Esophagus muscularis mucosa (tissue), 4 donors: ENCODE results near the gene GXYLT1. TPM values are rescaled to one million over a fixed set of nuclear protein-coding genes. Genes with fewer than 3 reads are reported as not detected.

Experiments used
- DNase-seq: peaks from one replicate; pipeline ENCODE4 v3.0.0-alpha.2; 2017; ENCODE audit errors: extremely low spot score
- H3K27ac ChIP-seq, 4 donors: fragments of 200-600 bp; sonication (generic); replicated peaks in 1 of 4; 1 replicate in 3 of 4; 2 replicates in 1 of 4; pipeline ENCODE4 v1.5.1; 2016 to 2019; ENCODE audit warnings: mild to moderate bottlenecking in 1 of 4
- H3K27me3 ChIP-seq, 4 donors: fragments of 200-600 bp; sonication (generic); one replicate each; pipeline versions ENCODE4 v1.5.1 to v1.6.0; 2016 to 2019
- H3K36me3 ChIP-seq, 4 donors: fragments of 200-600 bp; sonication (generic); one replicate each; pipeline ENCODE4 v1.5.1; 2016 to 2019
- H3K4me1 ChIP-seq, 4 donors: fragments of 200-600 bp; sonication (generic); one replicate each; pipeline ENCODE4 v1.5.1; 2016 to 2019
- H3K4me3 ChIP-seq, 4 donors: fragments of 200-600 bp; sonication (generic); 1 replicate in 2 of 4; 2 replicates in 2 of 4; pipeline ENCODE4 v1.5.1; 2016 to 2019; ENCODE audit warnings: mild to moderate bottlenecking in 4 of 4, moderate library complexity in 1 of 4
- H3K9me3 ChIP-seq, 4 donors: fragments of 200-600 bp; sonication (generic); 1 replicate in 3 of 4; 2 replicates in 1 of 4; pipeline ENCODE4 v1.5.1; 2016 to 2019
- CTCF ChIP-seq, 3 experiments: fragments of 200-600 bp in 2 of 3; fragments of 450-650 bp in 1 of 3; sonication (generic) in 2 of 3; IDR thresholded peaks; one replicate each; pipeline ENCODE4 v1.5.1; 2017 to 2019; ENCODE audit warnings: antibody characterized with exemption in 3 of 3, mild to moderate bottlenecking in 2 of 3, moderate library complexity in 1 of 3
- EP300 ChIP-seq: sonication (generic); formaldehyde crosslinking; IDR thresholded peaks from one replicate; pipeline ENCODE4 v1.6.1; 2017; ENCODE audit warnings: antibody characterized with exemption
- POLR2A ChIP-seq: fragments of 450-650 bp; IDR thresholded peaks from one replicate; pipeline ENCODE4 v1.6.1; 2017; ENCODE audit warnings: antibody characterized with exemption, moderate library complexity, mild to moderate bottlenecking, low read depth
- POLR2AphosphoS5 ChIP-seq, 2 donors: sonication (generic); formaldehyde crosslinking; IDR thresholded peaks; one replicate each; pipeline ENCODE4 v1.6.1; 2017; ENCODE audit warnings: antibody characterized with exemption in 2 of 2
- WGBS: methylation state at CpG from one replicate; pipeline ENCODE4 v1.1.5; 2018; 5-methylcytosine and 5-hydroxymethylcytosine counted together
- intact Hi-C: fragments of 100-400 bp; cut with DNase I; formaldehyde crosslinking; loops from one replicate; pipeline ENCODE4 v1.15.1; 2023
- total RNA-seq, 4 donors: library from RNA; depleted of rRNA; stranded (reverse); fragments of >200 nt; gene quantifications; one replicate each; pipeline versions ENCODE4 v1.1.0 to v1.2.1, GENCODE V29; 2016

The GXYLT1 gene
- total RNA-seq, 4 donors from 2014 or later, result 9.7 to 13.7 (median 12.1) TPM

- Histone ChIP-seq H3K27me3 (no peaks in the 10 kb centered on the region), H3K36me3 (peaks cover 0 to 29% (median 13%) of the 10 kb centered on the region in 4 donors), H3K4me1 (no peaks in the 10 kb centered on the region), H3K9me3 (no peaks in the 10 kb centered on the region), H3K27ac (no peak overlapping the region), H3K4me3 (no peak overlapping the region)
- no peak for DNase-seq
- TF ChIP-seq POLR2AphosphoS5 (IDR thresholded peaks at IDR 0.05) (no peak), CTCF (IDR thresholded peaks at IDR 0.05) (no peak), EP300 (no peak)
- intact Hi-C loops, result no loop called here
- WGBS, result 92% methylated on average over 2 of the region's 2 CpGs
These were observed 11.6 kb upstream of the GXYLT1 start for GRCh38 chr12:42156232-42156631.

GRCh38 chr12:42145552-42146215 is 1.0 kb upstream of the GXYLT1 start:
- Histone ChIP-seq H3K9me3 (no peaks in the 10 kb centered on the region), H3K36me3 (no peaks in the 10 kb centered on the region), H3K27me3 (no peaks in the 10 kb centered on the region), H3K27ac (peak overlapping the region; percentile 87 to 95 (median 90)), H3K4me3 (peak overlapping the region in 3 of 4 donors; percentile 78 to 85 (median 80)), H3K4me1 (peaks cover 15 to 28% (median 22%) of the 10 kb centered on the region in 4 donors)
- intact Hi-C loops, result loop anchor here (2.0 kb wide), 1 partner anchor 93 kb away; the partner anchor contains the start of gene YAF2
- no peak for TF ChIP-seq POLR2AphosphoS5 (IDR thresholded peaks at IDR 0.05)
- no peak for TF ChIP-seq CTCF (IDR thresholded peaks at IDR 0.05)
- TF ChIP-seq EP300, result no peak
- TF ChIP-seq POLR2A, result no peak
- WGBS, result 87% methylated on average over 11 of the region's 11 CpGs
- DNase-seq, result no peak

- 29% methylated on average over 8 of the region's 8 CpGs for WGBS
- TF ChIP-seq CTCF (IDR thresholded peaks at IDR 0.05), result no peak
- no peak for TF ChIP-seq POLR2AphosphoS5 (IDR thresholded peaks at IDR 0.05)
- TF ChIP-seq POLR2A, result no peak
- TF ChIP-seq EP300, result no peak
- Histone ChIP-seq H3K36me3 (no peaks in the 10 kb centered on the region), H3K9me3 (no peaks in the 10 kb centered on the region), H3K4me1 (peaks cover 15 to 32% (median 24%) of the 10 kb centered on the region in 4 donors), H3K27me3 (no peaks in the 10 kb centered on the region), H3K27ac (peak overlapping the region; percentile 87 to 95 (median 90)), H3K4me3 (peak overlapping the region; percentile 78 to 89 (median 82))
- DNase-seq, result no peak
- intact Hi-C loops, result loop anchor here (2.0 kb wide), 1 partner anchor 94 kb away; the partner anchor contains the start of gene YAF2
These were observed 499 bp upstream of the GXYLT1 start for GRCh38 chr12:42145197-42145549.

- Histone ChIP-seq H3K9me3 (no peaks in the 10 kb centered on the region), H3K27ac (peak overlapping the region; percentile 87 to 95 (median 90)), H3K4me3 (peak overlapping the region; percentile 78 to 89 (median 82)), H3K4me1 (peaks cover 15 to 32% (median 24%) of the 10 kb centered on the region in 4 donors), H3K36me3 (no peaks in the 10 kb centered on the region), H3K27me3 (no peaks in the 10 kb centered on the region)
- intact Hi-C loops, result loop anchor here (2.0 to 5.0 kb wide), 2 partner anchors 95 to 183 kb away; partner anchors contain the start of genes PPHLN1, YAF2 and ZCRB1
- WGBS, result 0% methylated on average over 21 of the region's 21 CpGs
- TF ChIP-seq EP300 (no peak), POLR2A (no peak), POLR2AphosphoS5 (IDR thresholded peaks at IDR 0.05) (no peak), CTCF (IDR thresholded peaks at IDR 0.05) (no peak)
- no peak for DNase-seq
These were observed 591 bp downstream of the GXYLT1 start for GRCh38 chr12:42144158-42144407.
